CD4-positive, alpha-beta T cell treated with Interleukin-17A for 4 hours (primary cell): ENCODE data around the gene CCDC68.

Experiments used
- DNase-seq: peaks from one replicate; pipeline ENCODE4 v3.0.0-alpha.2; 2020; ENCODE audit warnings: mixed read lengths

CCDC68 gene

GRCh38 chr18:54914816-54915215 lies 44.4 kb downstream of the CCDC68 start:
- no peak for DNase-seq

GRCh38 chr18:54911551-54911950 lies 47.7 kb downstream of the CCDC68 start:
- DNase-seq = no peak

GRCh38 chr18:54910161-54910919 lies 48.9 kb downstream of the CCDC68 start:
- no peak for DNase-seq

GRCh38 chr18:54909538-54909937 lies 49.7 kb downstream of the CCDC68 start:
- no peak for DNase-seq

- no peak for DNase-seq
These were observed 52.7 kb downstream of the CCDC68 start for GRCh38 chr18:54906331-54907185.

- DNase-seq = no peak
These were observed 53.6 kb downstream of the CCDC68 start for GRCh38 chr18:54905629-54906028.

- no peak for DNase-seq
These were observed 54.7 kb downstream of the CCDC68 start for GRCh38 chr18:54904581-54904980.

- no peak for DNase-seq
These were observed 59.0 kb downstream of the CCDC68 start for GRCh38 chr18:54900290-54900689.

GRCh38 chr18:54899500-54899899 lies 59.8 kb downstream of the CCDC68 start:
- no peak for DNase-seq

- no peak for DNase-seq
These were observed 70.3 kb downstream of the CCDC68 start for GRCh38 chr18:54888933-54889332.

- no peak for DNase-seq
These were observed 70.9 kb downstream of the CCDC68 start for GRCh38 chr18:54888378-54888777.

GRCh38 chr18:54883816-54884604 lies 75.3 kb downstream of the CCDC68 start:
- no peak for DNase-seq

- DNase-seq = no peak
These were observed 76.9 kb downstream of the CCDC68 start for GRCh38 chr18:54882318-54882717.

GRCh38 chr18:54881229-54881768 lies 78.0 kb downstream of the CCDC68 start:
- DNase-seq = no peak

GRCh38 chr18:54880395-54881105 lies 78.7 kb downstream of the CCDC68 start:
- no peak for DNase-seq

GRCh38 chr18:54879691-54880090 lies 79.6 kb downstream of the CCDC68 start:
- no peak for DNase-seq

GRCh38 chr18:54878659-54879358 lies 80.5 kb downstream of the CCDC68 start:
- no peak for DNase-seq

- no peak for DNase-seq
These were observed 81.1 kb downstream of the CCDC68 start for GRCh38 chr18:54878159-54878622.

- no peak for DNase-seq
These were observed 82.2 kb downstream of the CCDC68 start for GRCh38 chr18:54877076-54877475.

- DNase-seq = no peak
These were observed 84.2 kb downstream of the CCDC68 start for GRCh38 chr18:54875063-54875462.

GRCh38 chr18:54873884-54874255 lies 85.4 kb downstream of the CCDC68 start:
- no peak for DNase-seq

GRCh38 chr18:54872681-54873080 lies 86.6 kb downstream of the CCDC68 start:
- DNase-seq = no peak
